Gastrocnemius medialis (tissue), 4 donors: ENCODE measurements around the gene PTPN4. TPM values are rescaled to one million over a fixed set of nuclear protein-coding genes. Genes with fewer than 3 reads are reported as not detected.

Source experiments
- ATAC-seq, 2 donors: fragments of 150-250 bp; one replicate each; pipeline ENCODE4 v1.9.1; 2016
- DNase-seq, 2 donors: peaks; one replicate each; pipeline ENCODE4 v3.0.0-alpha.2; 2019
- H3K27ac ChIP-seq, 4 donors: fragments of 200-600 bp; sonication (generic); 1 replicate in 1 of 4; 2 replicates in 3 of 4; pipeline ENCODE4 v1.5.1; 2016 to 2018; ENCODE audit warnings: mild to moderate bottlenecking in 2 of 4, moderate library complexity in 1 of 4
- H3K27me3 ChIP-seq, 3 donors: fragments of 200-600 bp; sonication (generic) in 2 of 3; 1 replicate in 1 of 3; 2 replicates in 2 of 3; pipeline versions ENCODE4 v1.5.1 to v1.6.0; 2016 to 2019; ENCODE audit warnings: mild to moderate bottlenecking in 1 of 3, moderate library complexity in 1 of 3
- H3K36me3 ChIP-seq, 2 donors: fragments of 200-600 bp; sonication (generic) in 1 of 2; one replicate each; pipeline ENCODE4 v1.5.1; 2017 to 2018
- H3K4me1 ChIP-seq, 2 donors: fragments of 200-600 bp; sonication (generic) in 1 of 2; one replicate each; pipeline ENCODE4 v1.5.1; 2016 to 2017; ENCODE audit warnings: mild to moderate bottlenecking in 2 of 2
- H3K4me3 ChIP-seq, 4 donors: fragments of 200-600 bp; sonication (generic) in 3 of 4; 1 replicate in 1 of 4; 2 replicates in 3 of 4; pipeline ENCODE4 v1.5.1; 2016 to 2019; ENCODE audit warnings: mild to moderate bottlenecking in 2 of 4
- H3K9me3 ChIP-seq, 3 donors: fragments of 200-600 bp; sonication (generic) in 2 of 3; 1 replicate in 1 of 3; 2 replicates in 2 of 3; pipeline ENCODE4 v1.5.1; 2016 to 2019
- POLR2A ChIP-seq, 2 donors: fragments of 450-650 bp; IDR thresholded peaks; one replicate each; pipeline ENCODE4 v1.6.1; 2017; ENCODE audit warnings: antibody characterized with exemption in 2 of 2, mild to moderate bottlenecking in 2 of 2, moderate library complexity in 2 of 2
- in situ Hi-C, 4 donors: fragments of 200-750 bp; cut with MboI; loops; one replicate each; pipeline versions ENCODE4 v1.15.0 to v1.8.0; 2017; ENCODE audit warnings: low sequenced_read_pairs in 4 of 4
- intact Hi-C: fragments of 100-400 bp; cut with DNase I; formaldehyde crosslinking; loops from one replicate; pipeline ENCODE4 v1.15.1; 2023; ENCODE audit warnings: low total_unique reads
- total RNA-seq, 4 donors: library from RNA; depleted of rRNA; stranded (reverse); fragments of >200 nt; gene quantifications; one replicate each; pipeline versions ENCODE4 v1.1.0 to v1.2.3, GENCODE V29; 2016
- TF ChIP-seq, protein P1 (sequence below), 5 experiments: fragments of 450-650 bp in 3 of 5; fragments of 200-600 bp in 2 of 5; sonication (generic) in 2 of 5; IDR thresholded peaks in 4 of 5; conservative IDR thresholded peaks in 1 of 5; 1 replicate in 4 of 5; 2 replicates in 1 of 5; pipeline ENCODE4 v1.5.1; 2016 to 2019; ENCODE audit warnings: antibody characterized with exemption in 5 of 5, mild to moderate bottlenecking in 3 of 5, moderate library complexity in 3 of 5

PTPN4 gene
- total RNA-seq, 4 donors from 2014 or later, result 12.7 to 37.8 (median 33.5) TPM

DNA sequence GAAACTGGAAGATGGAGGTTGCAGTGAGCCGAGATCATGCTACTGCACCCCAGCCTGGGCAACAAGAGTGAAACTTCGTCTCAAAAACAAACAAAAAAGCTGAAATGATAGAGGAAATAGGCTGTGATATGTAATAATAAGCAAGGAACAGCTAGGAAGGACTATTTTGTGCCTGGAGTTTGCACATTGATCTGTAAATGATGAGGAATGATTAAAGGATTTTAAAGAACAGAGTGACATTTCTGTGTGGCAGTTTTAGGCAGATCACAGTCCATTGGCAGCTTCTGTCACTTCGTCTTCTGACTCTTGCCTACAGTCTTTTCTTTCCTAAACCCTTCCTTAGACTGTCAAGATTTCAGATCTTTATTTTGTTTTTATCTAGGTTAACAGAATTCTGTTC, 272.6 kb downstream of the PTPN4 start:
- peaks cover 9 to 17% of the 10 kb centered on the region in 2 donors for H3K4me1 ChIP-seq
- TF ChIP-seq, protein P1, sequence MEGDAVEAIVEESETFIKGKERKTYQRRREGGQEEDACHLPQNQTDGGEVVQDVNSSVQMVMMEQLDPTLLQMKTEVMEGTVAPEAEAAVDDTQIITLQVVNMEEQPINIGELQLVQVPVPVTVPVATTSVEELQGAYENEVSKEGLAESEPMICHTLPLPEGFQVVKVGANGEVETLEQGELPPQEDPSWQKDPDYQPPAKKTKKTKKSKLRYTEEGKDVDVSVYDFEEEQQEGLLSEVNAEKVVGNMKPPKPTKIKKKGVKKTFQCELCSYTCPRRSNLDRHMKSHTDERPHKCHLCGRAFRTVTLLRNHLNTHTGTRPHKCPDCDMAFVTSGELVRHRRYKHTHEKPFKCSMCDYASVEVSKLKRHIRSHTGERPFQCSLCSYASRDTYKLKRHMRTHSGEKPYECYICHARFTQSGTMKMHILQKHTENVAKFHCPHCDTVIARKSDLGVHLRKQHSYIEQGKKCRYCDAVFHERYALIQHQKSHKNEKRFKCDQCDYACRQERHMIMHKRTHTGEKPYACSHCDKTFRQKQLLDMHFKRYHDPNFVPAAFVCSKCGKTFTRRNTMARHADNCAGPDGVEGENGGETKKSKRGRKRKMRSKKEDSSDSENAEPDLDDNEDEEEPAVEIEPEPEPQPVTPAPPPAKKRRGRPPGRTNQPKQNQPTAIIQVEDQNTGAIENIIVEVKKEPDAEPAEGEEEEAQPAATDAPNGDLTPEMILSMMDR (IDR thresholded peaks at IDR 0.05 in 4 of 5, conservative IDR thresholded peaks at IDR 0.05 in 1 of 5), result no peak
- no peak for TF ChIP-seq POLR2A (IDR thresholded peaks at IDR 0.05)
- intact Hi-C loops (no loop called here), in situ Hi-C loops (no loop called here)
- no peaks in the 10 kb centered on the region for H3K36me3 ChIP-seq
- no peak for ATAC-seq
- DNase-seq, result no peak
- H3K4me3 ChIP-seq, result no peak overlapping the region
- H3K9me3 ChIP-seq, result no peaks in the 10 kb centered on the region
- no peaks in the 10 kb centered on the region for H3K27me3 ChIP-seq
- no peak overlapping the region for H3K27ac ChIP-seq

Other genes starting within 250 kb of the PTPN4 start
- not detected for gene SCTR, start 235.4 kb upstream of the PTPN4 start, total RNA-seq
- not detected for gene CFAP221, start 215.5 kb upstream of the PTPN4 start, total RNA-seq
- gene TMEM177, start 80.7 kb upstream of the PTPN4 start, total RNA-seq, result 10 to 100 TPM in 1 of 4 donors, 1 to 10 TPM in 3; 5.1 to 13.4 (median 7.6) TPM